Measurements from ENCODE around the gene IGDCC3. TPM values are rescaled to one million over a fixed set of nuclear protein-coding genes. Genes with fewer than 3 reads are reported as not detected.
A peak's percentile ranks its signal among the peaks of the same experiment; 100 is the strongest.

The IGDCC3 gene
- total RNA-seq, 1 donor from 2014 or later: not detected

DNA sequence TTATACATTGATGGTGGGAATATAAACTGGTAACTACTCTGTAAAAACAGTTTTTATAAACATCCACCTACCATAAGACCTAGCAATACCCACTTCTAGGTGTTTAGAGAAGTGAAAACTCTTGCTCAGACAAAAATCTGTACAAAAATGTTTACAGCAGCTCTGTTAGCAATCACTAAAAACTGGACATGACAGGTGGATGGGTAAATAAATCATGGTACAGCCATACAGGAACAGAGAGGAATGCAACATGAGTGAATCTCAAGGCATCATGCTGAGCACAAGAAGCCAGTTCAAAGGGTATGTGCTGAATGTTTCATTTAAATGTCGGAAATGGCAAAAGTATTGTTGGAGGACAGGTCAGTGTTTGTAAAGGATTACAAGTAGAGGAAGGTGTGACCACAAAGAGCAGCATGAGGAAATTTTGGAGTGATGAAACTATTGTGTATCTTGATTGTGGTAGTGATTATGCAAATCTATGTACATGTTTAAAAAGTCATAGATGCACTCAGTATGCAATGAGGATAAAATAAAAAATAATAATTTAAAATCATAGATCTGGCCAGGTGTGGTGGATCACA is 84.8 kb downstream of the IGDCC3 start:
- DNase-seq: no peak
- Mint-ChIP-seq H3K4me1 (peaks cover 26% of the 10 kb centered on the region), H3K9me3 (no peaks in the 10 kb centered on the region), H3K36me3 (ENCODE audit: low read depth) (no peaks in the 10 kb centered on the region), H3K27ac (no peak overlapping the region), H3K27me3 (no peaks in the 10 kb centered on the region), H3K4me3 (no peak overlapping the region)
- intact Hi-C loops (cut with micrococcal nuclease): loop anchor here (10.0 kb wide), 3 partner anchors 468 to 1198 kb away; partner anchors contain the start of genes CIAO2A, DENND4A, PIF1 and SNX1

DNA sequence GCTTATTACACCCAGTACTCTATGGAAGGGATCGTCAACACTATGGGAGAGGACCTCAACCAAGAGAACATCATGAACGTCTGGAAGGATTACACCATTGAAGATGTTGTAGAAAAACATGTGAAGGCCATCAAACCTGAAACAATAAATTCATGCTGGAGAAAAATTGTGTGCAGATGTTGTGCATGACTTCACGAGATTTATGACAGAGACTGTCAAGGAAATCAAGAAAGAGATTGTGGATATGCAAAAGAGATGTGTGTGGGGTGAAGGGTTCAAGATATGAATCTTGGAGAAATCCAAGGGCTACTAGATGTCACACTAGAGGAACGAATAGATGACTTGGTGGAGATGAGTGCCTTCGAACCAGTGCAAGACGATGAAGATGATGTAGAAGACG is 87.6 kb downstream of the IGDCC3 start:
- Mint-ChIP-seq H3K4me3 (no peak overlapping the region), H3K36me3 (ENCODE audit: low read depth) (no peaks in the 10 kb centered on the region), H3K9me3 (no peaks in the 10 kb centered on the region), H3K4me1 (peaks cover 30% of the 10 kb centered on the region), H3K27ac (no peak overlapping the region), H3K27me3 (no peaks in the 10 kb centered on the region)
- intact Hi-C loops (cut with micrococcal nuclease): loop anchor here (10.0 kb wide), 3 partner anchors 465 to 1195 kb away; partner anchors contain the start of genes CIAO2A, DENND4A, PIF1 and SNX1
- DNase-seq: no peak

DNA sequence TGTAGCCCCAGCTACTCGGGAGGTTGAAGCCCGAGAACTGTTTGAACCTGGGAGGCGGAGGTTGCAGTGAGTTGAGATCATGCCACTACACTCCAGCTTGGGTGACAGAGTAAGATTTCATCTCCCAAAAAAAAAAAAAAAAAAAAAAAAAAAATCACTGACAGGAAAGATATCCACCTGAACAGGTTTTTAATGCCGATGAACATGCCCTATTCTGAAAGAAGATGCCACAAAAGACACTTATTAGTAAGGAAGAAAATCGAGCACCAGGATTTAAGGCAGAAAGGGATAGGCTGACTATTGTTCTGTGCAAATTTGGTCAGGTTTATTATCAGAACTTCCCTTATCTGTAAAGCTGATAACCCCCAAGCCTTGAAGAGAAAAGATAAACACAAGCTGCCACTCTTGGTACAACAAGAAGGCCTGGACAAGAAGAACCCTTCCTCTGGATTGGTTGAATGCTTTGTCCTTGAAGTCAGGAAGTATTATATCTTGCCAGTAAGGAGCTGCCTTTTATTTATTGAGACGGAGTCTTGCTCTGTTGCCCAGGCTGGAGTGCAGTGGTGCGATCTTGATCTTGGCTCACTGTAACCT is 88.4 kb downstream of the IGDCC3 start:
- Mint-ChIP-seq H3K36me3 (ENCODE audit: low read depth) (no peaks in the 10 kb centered on the region), H3K27me3 (no peaks in the 10 kb centered on the region), H3K27ac (no peak overlapping the region), H3K4me3 (no peak overlapping the region), H3K9me3 (no peaks in the 10 kb centered on the region), H3K4me1 (peaks cover 28% of the 10 kb centered on the region)
- no peak for DNase-seq
- intact Hi-C loops (cut with micrococcal nuclease): no loop called here

DNA sequence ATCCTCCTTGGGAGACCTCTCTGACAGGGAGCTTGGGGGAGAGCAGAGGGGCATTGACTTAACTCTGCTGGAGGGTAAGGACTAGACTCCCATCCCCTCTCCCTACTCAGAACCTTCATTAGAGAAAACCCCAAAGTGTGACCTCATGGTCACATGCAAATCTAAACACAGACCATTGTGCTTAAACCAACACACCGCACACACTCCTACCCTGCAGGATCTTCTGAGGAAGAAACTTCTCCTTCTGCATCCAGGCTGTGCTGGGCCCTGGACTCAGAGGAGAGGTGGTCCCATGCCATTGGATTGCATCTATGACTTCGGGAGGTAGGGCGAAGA is 90.3 kb downstream of the IGDCC3 start:
- Mint-ChIP-seq H3K4me1 (peaks cover 28% of the 10 kb centered on the region), H3K9me3 (no peaks in the 10 kb centered on the region)
- intact Hi-C loops (cut with micrococcal nuclease): loop anchor here (2.0 kb wide), 1 partner anchor 155 kb away; the partner anchor contains the start of gene PDCD7

DNA sequence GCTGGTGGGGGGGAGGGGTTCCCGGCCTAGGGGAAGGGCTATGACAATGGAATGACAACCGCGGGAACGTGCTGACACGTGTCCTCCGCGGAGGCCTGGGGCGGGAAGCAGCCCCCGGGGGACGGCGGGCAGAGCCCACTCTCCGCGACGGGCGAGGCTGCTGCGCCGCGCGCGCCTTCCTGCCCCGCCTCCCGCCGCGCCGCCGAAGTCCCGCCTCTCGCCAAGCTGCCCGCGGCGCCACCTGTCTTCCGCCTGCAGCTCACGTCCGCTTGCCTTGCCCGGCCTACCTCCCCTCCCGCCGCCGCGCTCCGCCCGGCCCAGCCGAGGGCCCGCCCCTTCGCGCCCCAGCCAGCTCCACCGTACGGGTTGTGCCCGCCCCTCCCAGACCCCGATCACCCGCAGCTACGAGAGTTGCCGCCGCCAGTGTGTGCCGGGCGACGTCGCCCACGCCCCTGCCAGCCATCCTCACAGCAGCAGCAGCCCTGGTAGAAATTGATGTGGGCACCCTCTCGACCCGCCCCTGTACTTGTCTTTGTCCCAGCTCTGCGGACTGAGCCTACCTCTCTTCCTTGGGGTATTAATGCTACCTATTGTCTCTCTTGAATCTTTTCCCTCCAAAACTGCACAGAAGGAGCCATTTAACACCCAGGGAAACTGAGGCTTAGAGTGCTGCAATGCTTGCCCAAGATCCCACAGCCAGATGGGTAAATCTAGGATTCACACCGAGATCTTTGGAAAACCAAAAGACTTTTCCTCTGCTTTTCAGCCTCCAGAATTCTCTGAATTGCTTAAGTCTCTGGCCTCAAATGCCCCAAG is 90.9 kb downstream of the IGDCC3 start, which contains the start of gene PARP16:
PARP16 (minus strand) TSS at position 180 of the 816 bp plus-strand sequence. CDS start 457 bp downstream, outside the sequence.
- Mint-ChIP-seq H3K27ac (peak within 1 kb of the TSS; percentile 86), H3K9me3 (no peaks in the 10 kb centered on the region), H3K36me3 (ENCODE audit: low read depth) (peaks cover 15% of the 10 kb centered on the region), H3K4me1 (peaks cover 27% of the 10 kb centered on the region), H3K4me3 (peak within 1 kb of the TSS; percentile 88), H3K27me3 (no peaks in the 10 kb centered on the region)
- intact Hi-C loops (cut with micrococcal nuclease): loop anchor here (1.0 to 2.0 kb wide), 2 partner anchors 8 to 154 kb away; partner anchors contain the start of gene PDCD7
- DNase-seq: peak; percentile 98

More for the DNA sequence above, 90.3 kb downstream of the IGDCC3 start:
- H3K27me3 Mint-ChIP-seq: no peaks in the 10 kb centered on the region
- peak overlapping the region; percentile 84 for H3K27ac Mint-ChIP-seq
- peak overlapping the region; percentile 88 for H3K4me3 Mint-ChIP-seq
- peaks cover 11% of the 10 kb centered on the region for H3K36me3 Mint-ChIP-seq (ENCODE audit: low read depth)
- DNase-seq: no peak

DNA sequence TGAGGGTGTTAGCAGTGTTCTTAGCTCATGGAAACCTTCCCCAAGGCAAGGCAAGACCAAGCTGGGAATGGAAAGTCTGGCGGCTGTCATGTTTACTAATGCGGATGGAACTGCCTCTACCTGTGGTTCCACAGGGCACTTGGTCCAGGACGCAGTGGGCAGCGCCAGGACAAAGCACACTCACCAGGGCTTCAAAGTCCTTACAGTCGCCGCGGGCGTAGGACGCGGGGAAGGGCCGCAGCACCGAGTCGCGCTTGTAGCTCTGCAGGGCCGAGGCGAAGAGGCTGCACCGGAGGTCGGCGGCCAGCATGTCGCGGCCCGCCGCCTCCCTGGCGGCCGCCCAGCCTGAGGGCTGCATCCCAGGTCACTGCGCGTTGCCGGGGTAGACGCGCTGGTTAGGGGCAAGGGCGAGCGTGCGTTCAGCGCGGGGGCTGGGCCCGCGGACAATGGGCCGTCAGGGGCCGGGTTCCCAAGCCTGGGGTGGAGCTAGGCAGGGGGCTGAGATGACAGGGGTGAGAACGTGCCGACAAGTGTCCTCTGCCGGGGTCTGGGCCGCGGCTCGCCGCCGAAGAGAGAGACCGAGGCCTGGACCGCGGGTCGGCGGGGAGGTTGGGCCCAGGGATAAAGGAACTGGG is 91.6 kb downstream of the IGDCC3 start:
- no peaks in the 10 kb centered on the region for H3K9me3 Mint-ChIP-seq
- peak overlapping the region; percentile 88 for H3K4me3 Mint-ChIP-seq
- H3K36me3 Mint-ChIP-seq (ENCODE audit: low read depth): peaks cover 15% of the 10 kb centered on the region
- H3K4me1 Mint-ChIP-seq: peaks cover 27% of the 10 kb centered on the region
- H3K27me3 Mint-ChIP-seq: no peaks in the 10 kb centered on the region
- H3K27ac Mint-ChIP-seq: peak overlapping the region; percentile 86
- intact Hi-C loops (cut with micrococcal nuclease): loop anchor here (1.0 to 2.0 kb wide), 2 partner anchors 9 to 153 kb away; partner anchors contain the start of gene PDCD7
- no peak for DNase-seq

DNA sequence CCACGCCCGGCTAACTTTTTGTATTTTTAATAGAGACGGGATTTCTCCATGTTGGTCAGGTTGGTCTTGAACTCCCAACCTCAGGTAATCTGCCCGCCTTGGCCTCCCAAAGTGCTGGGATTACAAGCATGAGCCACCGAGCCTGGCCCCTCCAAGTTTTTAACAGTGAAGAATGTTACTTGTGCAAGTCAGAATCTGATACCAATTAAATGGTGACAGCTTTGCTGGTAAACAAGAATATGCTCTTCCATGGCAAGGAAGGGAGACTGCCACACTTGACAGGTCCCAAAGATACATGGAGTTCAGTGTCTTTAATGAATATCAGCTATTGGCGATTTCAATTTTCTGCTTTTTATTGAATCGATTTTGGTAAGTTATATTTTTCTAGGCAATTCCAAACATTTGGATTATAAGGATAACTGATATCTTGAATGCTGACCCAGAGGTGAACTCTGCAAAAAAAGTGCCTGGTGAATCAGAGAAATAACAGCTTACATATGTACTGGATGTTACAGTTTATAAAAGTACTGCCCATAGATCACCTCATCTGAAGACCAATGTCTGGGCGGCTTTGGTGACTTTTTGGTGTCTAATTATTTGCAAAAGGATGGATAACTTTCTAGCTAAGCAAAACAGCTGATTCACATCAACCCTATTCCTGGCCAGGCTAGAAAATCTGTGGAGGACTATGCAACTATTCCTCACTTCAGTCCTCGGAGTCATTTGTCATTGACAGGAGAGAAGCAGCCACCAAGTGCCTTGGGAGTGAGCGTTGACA is 92.3 kb downstream of the IGDCC3 start:
- Mint-ChIP-seq H3K27ac (peak overlapping the region; percentile 86), H3K4me1 (peaks cover 27% of the 10 kb centered on the region), H3K36me3 (ENCODE audit: low read depth) (peaks cover 15% of the 10 kb centered on the region), H3K9me3 (no peaks in the 10 kb centered on the region), H3K27me3 (no peaks in the 10 kb centered on the region), H3K4me3 (peak overlapping the region; percentile 88)
- no peak for DNase-seq
- intact Hi-C loops (cut with micrococcal nuclease): loop anchor here (1.0 to 2.0 kb wide), 2 partner anchors 10 to 153 kb away; partner anchors contain the start of gene PDCD7

DNA sequence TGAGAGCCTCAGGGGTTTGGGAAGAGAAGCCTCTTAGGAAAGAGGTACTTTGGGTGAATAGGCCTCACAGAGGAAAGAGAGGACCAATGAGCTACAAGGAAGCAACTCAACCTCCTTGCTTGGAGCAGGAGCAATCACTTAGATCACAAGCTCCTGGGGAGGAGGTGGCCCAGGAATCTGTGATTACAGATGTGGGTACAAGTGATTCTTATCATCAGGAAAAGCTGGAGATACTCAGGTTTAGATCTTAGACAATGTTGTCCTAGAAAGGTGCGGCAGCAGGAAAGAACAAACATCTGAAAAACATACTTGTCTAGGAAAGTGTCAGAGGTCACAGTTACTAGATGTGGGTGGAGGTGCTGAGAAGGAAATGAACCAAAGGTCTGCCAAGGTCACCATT is 99.3 kb downstream of the IGDCC3 start:
- peaks cover 23% of the 10 kb centered on the region for H3K4me1 Mint-ChIP-seq
- no peaks in the 10 kb centered on the region for H3K27me3 Mint-ChIP-seq
- no peak overlapping the region for H3K27ac Mint-ChIP-seq
- H3K4me3 Mint-ChIP-seq: no peak overlapping the region
- intact Hi-C loops (cut with micrococcal nuclease): no loop called here
- H3K9me3 Mint-ChIP-seq: no peaks in the 10 kb centered on the region
- peaks cover 13% of the 10 kb centered on the region for H3K36me3 Mint-ChIP-seq (ENCODE audit: low read depth)
- no peak for DNase-seq

Other genes starting within 250 kb of the IGDCC3 start
- 59.9 and 60.1 TPM in 2 replicates for gene PDCD7, start 244.2 kb downstream of the IGDCC3 start, total RNA-seq
- 62.8 and 63.5 TPM in 2 replicates for gene CLPX, start 192.7 kb downstream of the IGDCC3 start, total RNA-seq
- 0.02 TPM in 2 replicates for gene CILP, start 166.5 kb downstream of the IGDCC3 start, total RNA-seq
- 11.7 TPM in 2 replicates for gene PARP16, start 91.1 kb downstream of the IGDCC3 start, total RNA-seq
- not detected in 2 replicates for gene RNU5A-1, start 82.0 kb downstream of the IGDCC3 start, total RNA-seq
- gene RNU5B-1, start 73.3 kb downstream of the IGDCC3 start, total RNA-seq: not detected in 2 replicates
- 0.19 and 0.26 TPM in 2 replicates for gene IGDCC4, start 44.9 kb upstream of the IGDCC3 start, total RNA-seq
- 31.4 and 36.0 TPM in 2 replicates for gene DPP8, start 139.7 kb upstream of the IGDCC3 start, total RNA-seq
- 39.4 and 45.1 TPM in 2 replicates for gene HACD3, start 152.5 kb upstream of the IGDCC3 start, total RNA-seq
- 46.4 and 49.2 TPM in 2 replicates for gene INTS14, start 233.1 kb upstream of the IGDCC3 start, total RNA-seq
- 5.1 and 5.5 TPM in 2 replicates for gene SLC24A1, start 243.9 kb upstream of the IGDCC3 start, total RNA-seq

Measured in activated CD4-positive, alpha-beta T cell treated with anti-CD3 and anti-CD28 coated beads, Interleukin-2, amount 10 ng/mL, durations not matched to agents 24 days and 14 days (primary cell).